Upper lobe of left lung (tissue), 4 donors: ENCODE results near the gene TMEM51.

Source experiments
- EP300 ChIP-seq, 4 donors: sonication (generic); formaldehyde crosslinking; IDR thresholded peaks; one replicate each; pipeline ENCODE4 v1.5.1; 2017; ENCODE audit warnings: antibody characterized with exemption in 4 of 4, control low read depth in 2 of 4
- POLR2A ChIP-seq, 4 donors: fragments of 450-650 bp; IDR thresholded peaks; one replicate each; pipeline ENCODE4 v1.5.1; 2016 to 2017; ENCODE audit warnings: antibody characterized with exemption in 4 of 4, mild to moderate bottlenecking in 2 of 4

- no peak for TF ChIP-seq POLR2A (IDR thresholded peaks at IDR 0.05)
- no peak for TF ChIP-seq EP300 (IDR thresholded peaks at IDR 0.05)
These were observed 57.3 kb downstream of the TMEM51 start for GRCh38 chr1:15210651-15211375.
